ENCODE data around the gene PCAT7.
"Not testable (repeated sequence)": the region's sequence is repeated elsewhere in the genome, so short reads cannot be mapped to it uniquely, and the experiment has no call there.

The PCAT7 gene

DNA sequence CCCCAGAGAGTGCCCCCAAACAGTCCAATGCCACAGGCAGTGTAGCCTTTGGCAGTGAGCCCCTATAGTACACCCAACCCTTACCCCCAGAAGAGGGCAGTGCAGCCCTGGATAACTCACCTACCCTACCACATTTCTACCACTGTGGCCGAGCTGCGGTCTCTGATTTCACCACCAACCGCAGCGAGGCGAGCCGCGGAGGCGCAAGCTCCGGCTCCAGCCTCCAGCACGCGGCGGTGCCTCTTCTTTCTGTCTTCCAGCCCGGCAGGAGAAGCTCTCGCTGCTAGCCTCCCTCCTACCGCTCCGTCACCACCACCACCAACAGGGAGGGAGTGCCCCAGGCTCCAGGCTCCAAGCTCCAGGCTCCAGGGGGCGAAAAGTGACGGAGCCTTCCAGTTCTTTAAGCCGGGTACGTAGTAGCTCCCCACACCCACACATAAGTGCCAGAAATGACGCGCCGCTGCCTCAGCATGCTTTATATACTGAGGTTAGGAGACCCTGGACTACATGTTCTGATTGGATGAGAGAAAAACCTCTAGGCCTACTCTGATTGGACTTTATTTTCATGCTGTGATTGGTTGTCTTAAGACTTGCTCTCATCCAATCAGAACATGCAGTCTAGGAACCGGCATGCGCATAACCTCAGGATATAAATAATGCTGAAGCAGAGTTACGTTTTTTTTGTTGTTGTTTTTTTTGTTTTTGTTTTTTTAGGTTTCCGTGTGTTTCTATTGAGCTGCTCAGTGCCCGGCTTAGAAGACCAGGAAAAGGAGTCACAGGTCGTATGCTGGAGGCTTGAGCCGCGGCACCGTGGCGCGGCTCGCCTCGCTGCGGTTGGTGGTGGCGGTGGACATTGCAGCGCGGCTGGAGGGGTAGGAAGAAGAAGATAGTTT, at the start of gene PCAT7:
TSS of gene PCAT7 (plus strand) at position 645 of the 893 bp plus-strand sequence.
- DNase-seq = peak; percentile 81

- not testable (repeated sequence) for DNase-seq
Measured at GRCh38 chr9:94506370-94506769, 48.5 kb upstream of the PCAT7 start.

DNA sequence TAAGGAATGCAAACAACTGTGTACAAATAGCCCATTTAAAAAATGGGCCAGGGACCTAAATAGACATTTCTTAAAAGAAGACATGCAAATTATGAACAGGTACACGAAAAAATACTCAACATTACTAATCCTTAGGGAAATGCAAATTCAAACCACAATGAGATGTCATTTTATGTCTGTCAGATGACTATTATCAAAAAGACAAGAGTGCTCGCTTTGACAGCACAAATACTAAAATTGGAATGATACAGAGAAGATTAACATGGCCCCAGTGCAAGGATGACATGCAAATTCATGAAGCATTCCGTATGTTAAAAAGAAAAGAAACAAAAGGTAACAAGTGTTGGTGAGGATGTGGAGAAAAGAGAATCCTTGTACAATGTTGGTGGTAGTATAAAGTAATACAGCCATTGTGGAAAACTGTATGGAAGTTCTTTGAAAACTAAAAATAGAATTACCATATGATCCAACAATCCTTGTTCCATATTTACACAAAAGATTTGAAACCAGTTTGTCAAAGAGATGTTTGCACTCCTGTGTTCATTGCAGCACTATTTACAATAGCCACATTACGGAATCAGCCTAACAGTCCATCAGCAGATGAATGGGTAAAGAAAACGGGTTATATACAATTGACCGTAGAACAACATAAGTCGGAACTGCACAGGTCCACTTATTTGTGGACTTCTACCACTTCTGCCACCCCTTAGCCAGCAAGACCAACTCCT, 47.2 kb upstream of the PCAT7 start:
- DNase-seq = no peak

- DNase-seq = no peak
Measured at GRCh38 chr9:94511134-94511954, 43.5 kb upstream of the PCAT7 start.

- no peak for DNase-seq
Measured at GRCh38 chr9:94511955-94512265, 43.0 kb upstream of the PCAT7 start.

DNA sequence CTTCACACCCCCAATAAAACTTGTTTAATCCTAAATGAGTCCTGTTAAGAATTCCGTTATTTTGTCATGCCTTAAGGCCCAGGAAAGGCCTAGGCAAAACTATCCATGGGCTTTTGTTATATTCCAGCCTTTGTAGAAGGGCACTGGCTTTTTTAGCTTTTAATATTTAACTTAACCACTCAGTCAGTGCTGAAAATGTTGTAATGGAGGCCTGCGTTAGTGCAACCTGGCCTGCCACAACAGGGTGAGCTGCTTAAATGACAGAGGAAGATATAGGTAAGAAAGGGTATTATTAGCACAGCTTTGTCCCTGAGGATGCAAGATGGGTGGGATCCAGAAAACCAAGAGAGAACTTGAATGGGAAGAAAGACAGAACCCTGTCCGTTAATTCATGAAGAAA, 40.2 kb upstream of the PCAT7 start:
- no peak for DNase-seq

- DNase-seq = no peak
Measured at GRCh38 chr9:94517254-94517653, 37.6 kb upstream of the PCAT7 start.

GRCh38 chr9:94525396-94526035, 29.4 kb upstream of the PCAT7 start:
- DNase-seq = no peak

- DNase-seq = no peak
Measured at GRCh38 chr9:94526271-94526670, 28.6 kb upstream of the PCAT7 start.

- no peak for DNase-seq
Measured at GRCh38 chr9:94526951-94527350, 27.9 kb upstream of the PCAT7 start.

GRCh38 chr9:94528886-94529285, 26.0 kb upstream of the PCAT7 start:
- no peak for DNase-seq

DNA sequence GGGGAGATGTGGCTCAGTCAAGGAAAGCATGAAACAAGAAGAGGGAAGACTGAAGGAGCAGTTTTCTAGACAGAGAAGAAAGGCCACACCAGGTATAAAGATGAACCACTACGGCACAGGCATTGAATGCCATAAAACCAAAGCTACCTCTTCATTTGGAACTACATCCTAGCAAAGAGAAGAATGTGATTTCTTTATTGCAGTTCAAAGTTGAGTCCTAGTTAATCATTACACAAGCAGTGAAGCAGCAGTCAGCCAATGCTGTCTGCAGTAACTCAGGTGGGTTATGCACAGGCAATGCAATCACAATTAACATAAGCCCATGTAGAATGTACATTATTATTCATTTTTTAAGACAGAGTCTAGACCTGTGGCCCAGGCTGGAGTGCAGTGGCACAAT, 21.7 kb upstream of the PCAT7 start:
- no peak for DNase-seq

DNA sequence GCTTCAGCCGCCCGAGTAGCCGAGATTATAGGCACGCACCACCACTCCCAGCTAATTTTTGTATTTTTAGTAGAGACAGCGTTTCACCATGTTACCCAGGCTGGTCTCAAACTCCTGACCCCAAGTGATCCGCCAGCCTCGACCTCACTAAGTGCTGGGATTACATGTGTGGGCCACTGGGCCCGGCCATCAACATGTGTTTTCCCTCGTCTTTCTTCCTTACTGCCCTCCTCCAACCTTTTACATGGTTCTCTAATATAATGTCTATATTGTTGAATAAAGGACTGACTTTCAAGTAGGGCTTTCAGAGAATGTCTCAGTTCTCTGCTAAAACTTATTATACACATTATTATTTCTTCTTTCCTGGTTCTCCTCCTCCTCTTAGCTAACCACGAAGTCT, 21.3 kb upstream of the PCAT7 start:
- no peak for DNase-seq

GRCh38 chr9:94534901-94535300, 20.0 kb upstream of the PCAT7 start:
- DNase-seq = no peak

- DNase-seq = no peak
Measured at GRCh38 chr9:94538908-94539307, 16.0 kb upstream of the PCAT7 start.

- DNase-seq = not testable (repeated sequence)
Measured at GRCh38 chr9:94544335-94544734, 10.5 kb upstream of the PCAT7 start.

GRCh38 chr9:94545940-94546339, 8.9 kb upstream of the PCAT7 start:
- no peak for DNase-seq

- no peak for DNase-seq
Measured at GRCh38 chr9:94553029-94553938, 1.6 kb upstream of the PCAT7 start.

GRCh38 chr9:94554078-94554438, 825 bp upstream of the PCAT7 start:
- DNase-seq = no peak

DNA sequence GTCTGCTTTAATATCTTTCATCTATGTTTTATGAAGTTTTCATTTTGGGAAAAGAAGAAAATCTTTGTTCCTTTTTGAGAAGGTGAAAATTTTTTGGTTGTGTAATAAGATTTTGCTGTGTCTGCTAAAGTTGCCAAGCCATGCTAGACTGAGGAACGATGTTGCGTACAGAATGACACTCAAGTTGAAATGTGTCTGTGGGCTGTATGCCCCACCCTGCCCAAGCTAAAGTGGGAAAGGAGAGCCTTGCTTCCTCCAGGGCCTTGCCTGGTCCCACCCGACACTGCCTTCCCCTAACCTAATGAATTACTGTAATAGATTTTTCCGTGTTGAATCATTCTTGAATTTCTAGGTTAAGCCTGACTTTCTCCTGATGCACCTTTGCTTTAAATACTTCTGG, 2.5 kb downstream of the PCAT7 start:
- no peak for DNase-seq

GRCh38 chr9:94560237-94560636, 5.4 kb downstream of the PCAT7 start:
- DNase-seq = no peak

DNA sequence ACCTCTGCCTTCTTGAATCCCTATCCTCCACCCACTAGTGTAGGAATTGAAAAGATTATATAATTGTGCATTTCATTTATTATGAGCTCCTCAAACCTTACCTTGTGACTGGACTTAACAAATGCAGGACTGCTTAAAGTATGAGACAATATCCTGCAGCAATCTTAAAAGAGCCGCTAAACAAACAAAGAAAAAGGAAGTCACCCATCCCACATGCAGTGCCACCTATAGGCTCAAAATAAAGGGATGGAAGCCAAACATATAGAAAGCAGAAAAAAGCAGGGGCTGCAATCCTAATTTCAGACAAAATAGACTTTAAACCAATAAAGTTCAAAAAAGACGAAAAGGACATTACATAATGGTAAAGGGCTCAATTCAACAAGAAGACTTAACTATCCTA, 8.7 kb downstream of the PCAT7 start:
- no peak for DNase-seq
